Measurements from ENCODE around the gene STAT1. TPM values are rescaled to one million over a fixed set of nuclear protein-coding genes. Genes with fewer than 3 reads are reported as not detected.

The STAT1 gene
- total and polyA plus RNA-seq, 10 of the 15 experiments (the other 5 are each of a cell fraction or from before 2014, with no cell fraction given) = 81.8 to 398 (median 307) TPM

DNA sequence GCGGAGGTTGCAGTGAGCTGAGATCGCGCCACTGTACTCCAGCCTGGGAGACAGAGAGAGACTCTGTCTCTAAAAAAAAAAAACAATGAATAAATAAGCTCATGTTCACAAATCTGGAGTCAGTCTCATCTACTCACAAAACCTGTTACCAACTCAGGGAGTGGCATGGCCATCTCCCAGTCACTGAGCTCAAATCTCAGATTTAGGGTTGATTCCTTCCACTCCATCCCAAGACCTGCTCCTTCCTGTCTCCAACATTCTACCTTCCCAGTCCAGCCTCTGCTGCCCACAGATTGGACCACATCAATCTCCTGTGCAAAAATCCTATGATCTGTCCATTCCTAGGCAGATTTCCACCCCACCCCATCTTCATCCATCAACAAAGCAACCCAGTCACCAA, 1.6 kb downstream of the STAT1 start (continued):
- TF ChIP-seq KAT2A (conservative IDR thresholded peaks at IDR 0.05; ENCODE audit: control insufficient read depth, low read depth, low read length) (no peak), ZSCAN29 (IDR thresholded peaks at IDR 0.05) (no peak), WRNIP1 (IDR thresholded peaks at IDR 0.05; ENCODE audit: borderline replicate concordance, low read depth, low read length) (0 out of 2 replicates have a peak, but pooled peaks have one; percentile 36), NBN (IDR thresholded peaks at IDR 0.05) (no peak), HCFC1 (IDR thresholded peaks at IDR 0.05; ENCODE audit: low read length) (no peak), POLR2A (IDR thresholded peaks at IDR 0.05; ENCODE audit: low read depth, low read length) (peak; percentile 71)

GRCh38 chr2:191010887-191011885, 2.8 kb downstream of the STAT1 start:
- in situ Hi-C loops (cut with MboI) (no loop called here), intact Hi-C loops (cut with micrococcal nuclease; ENCODE audit: unreplicated experiment) (loop anchor here (1.0 to 5.0 kb wide), 2 partner anchors 9 to 129 kb away; partner anchors contain the start of gene GLS)
- RAD21 ChIA-PET (ENCODE audit: unreplicated experiment) = interaction anchor here (0.5 to 3.1 kb wide), 9 partner anchors 8 to 160 kb away, joined by 3 to 12 read pairs (median 4); no protein-coding TSS in a partner anchor
- POLR2A ChIA-PET = interaction anchor here (0.5 to 5.7 kb wide), 12 partner anchors 9 to 164 kb away, joined by 3 to 75 read pairs (median 9); no protein-coding TSS in a partner anchor
- peaks cover 3% of the 10 kb centered on the region; the same call in 2 of the 3 replicates for H3K9me3 ChIP-seq (replicated peaks; ENCODE audit: control insufficient read depth, insufficient read depth, low read length)
- peak overlapping the region; percentile 19 for H3K9ac ChIP-seq (ENCODE audit: control insufficient read depth, insufficient read depth, low read length)
- no peaks in the 10 kb centered on the region for H3K27me3 ChIP-seq (replicated peaks in 1 of 2; ENCODE audit: control insufficient read depth in 2 of 2, insufficient read depth in 2 of 2, low read length in 1 of 2)
- ATAC-seq = peak; percentile 0; the same call in 1 of the 3 replicates
- no peak for DNase-seq (ENCODE audit: low read depth, low spot score)
- no peak for FAIRE-seq
- H2AFZ ChIP-seq (ENCODE audit: control insufficient read depth, low read depth, low read length) = no peak overlapping the region
- H3K79me2 ChIP-seq (ENCODE audit: control insufficient read depth, insufficient read depth, low read length) = peaks cover 83% of the 10 kb centered on the region
- CTCF ChIA-PET = interaction anchor here (0.6 to 2.1 kb wide), 6 partner anchors 11 to 122 kb away, joined by 3 to 6 read pairs (median 4); no protein-coding TSS in a partner anchor
- SMC1A ChIA-PET (ENCODE audit: uncharacterized antibody, unreplicated experiment) = interaction anchor here (0.7 to 3.8 kb wide), 17 partner anchors 8 to 161 kb away, joined by 3 to 23 read pairs (median 7); no protein-coding TSS in a partner anchor
- H3K4me3 ChIP-seq = peak overlapping the region; percentile 92
- peak overlapping the region; percentile 81 for H3K4me2 ChIP-seq (ENCODE audit: control insufficient read depth, insufficient read depth)
- peaks cover 10% of the 10 kb centered on the region for H4K20me1 ChIP-seq (ENCODE audit: control insufficient read depth, insufficient read depth)
- H3K36me3 ChIP-seq (ENCODE audit: control insufficient read depth in 2 of 2, insufficient read depth in 2 of 2, low read length in 1 of 2) = peaks cover 8 to 45% of the 10 kb centered on the region in 2 experiments
- peaks cover 18% of the 10 kb centered on the region for H3K4me1 ChIP-seq (ENCODE audit: control insufficient read depth, insufficient read depth, low read length)
- 88% methylated on average over 14 of the region's 14 CpGs for WGBS (ENCODE audit: insufficient coverage, insufficient replicate concordance, low lambda C conversion rate, missing lambda C conversion rate)
- no peak overlapping the region for H3K27ac ChIP-seq (ENCODE audit: control insufficient read depth, insufficient read depth)
- BruUV-seq (replicated peaks) = no TSS peak
- peak; percentile 83 for TF ChIP-seq POLR2A (IDR thresholded peaks at IDR 0.05; ENCODE audit: low read depth, low read length)
- no peak for TF ChIP-seq CBX5 (IDR thresholded peaks at IDR 0.05; ENCODE audit: low read depth)
- peak; percentile 16; the same call in 1 of the 2 replicates for TF ChIP-seq BACH1 (IDR thresholded peaks at IDR 0.05; ENCODE audit: borderline replicate concordance)
- TF ChIP-seq, protein P1, sequence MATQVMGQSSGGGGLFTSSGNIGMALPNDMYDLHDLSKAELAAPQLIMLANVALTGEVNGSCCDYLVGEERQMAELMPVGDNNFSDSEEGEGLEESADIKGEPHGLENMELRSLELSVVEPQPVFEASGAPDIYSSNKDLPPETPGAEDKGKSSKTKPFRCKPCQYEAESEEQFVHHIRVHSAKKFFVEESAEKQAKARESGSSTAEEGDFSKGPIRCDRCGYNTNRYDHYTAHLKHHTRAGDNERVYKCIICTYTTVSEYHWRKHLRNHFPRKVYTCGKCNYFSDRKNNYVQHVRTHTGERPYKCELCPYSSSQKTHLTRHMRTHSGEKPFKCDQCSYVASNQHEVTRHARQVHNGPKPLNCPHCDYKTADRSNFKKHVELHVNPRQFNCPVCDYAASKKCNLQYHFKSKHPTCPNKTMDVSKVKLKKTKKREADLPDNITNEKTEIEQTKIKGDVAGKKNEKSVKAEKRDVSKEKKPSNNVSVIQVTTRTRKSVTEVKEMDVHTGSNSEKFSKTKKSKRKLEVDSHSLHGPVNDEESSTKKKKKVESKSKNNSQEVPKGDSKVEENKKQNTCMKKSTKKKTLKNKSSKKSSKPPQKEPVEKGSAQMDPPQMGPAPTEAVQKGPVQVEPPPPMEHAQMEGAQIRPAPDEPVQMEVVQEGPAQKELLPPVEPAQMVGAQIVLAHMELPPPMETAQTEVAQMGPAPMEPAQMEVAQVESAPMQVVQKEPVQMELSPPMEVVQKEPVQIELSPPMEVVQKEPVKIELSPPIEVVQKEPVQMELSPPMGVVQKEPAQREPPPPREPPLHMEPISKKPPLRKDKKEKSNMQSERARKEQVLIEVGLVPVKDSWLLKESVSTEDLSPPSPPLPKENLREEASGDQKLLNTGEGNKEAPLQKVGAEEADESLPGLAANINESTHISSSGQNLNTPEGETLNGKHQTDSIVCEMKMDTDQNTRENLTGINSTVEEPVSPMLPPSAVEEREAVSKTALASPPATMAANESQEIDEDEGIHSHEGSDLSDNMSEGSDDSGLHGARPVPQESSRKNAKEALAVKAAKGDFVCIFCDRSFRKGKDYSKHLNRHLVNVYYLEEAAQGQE (IDR thresholded peaks at IDR 0.05; ENCODE audit: low read depth, low read length) = no peak
- TF ChIP-seq MYB (IDR thresholded peaks at IDR 0.05; ENCODE audit: borderline replicate concordance, low read depth, low read length) = no peak
- TF ChIP-seq, protein P2, sequence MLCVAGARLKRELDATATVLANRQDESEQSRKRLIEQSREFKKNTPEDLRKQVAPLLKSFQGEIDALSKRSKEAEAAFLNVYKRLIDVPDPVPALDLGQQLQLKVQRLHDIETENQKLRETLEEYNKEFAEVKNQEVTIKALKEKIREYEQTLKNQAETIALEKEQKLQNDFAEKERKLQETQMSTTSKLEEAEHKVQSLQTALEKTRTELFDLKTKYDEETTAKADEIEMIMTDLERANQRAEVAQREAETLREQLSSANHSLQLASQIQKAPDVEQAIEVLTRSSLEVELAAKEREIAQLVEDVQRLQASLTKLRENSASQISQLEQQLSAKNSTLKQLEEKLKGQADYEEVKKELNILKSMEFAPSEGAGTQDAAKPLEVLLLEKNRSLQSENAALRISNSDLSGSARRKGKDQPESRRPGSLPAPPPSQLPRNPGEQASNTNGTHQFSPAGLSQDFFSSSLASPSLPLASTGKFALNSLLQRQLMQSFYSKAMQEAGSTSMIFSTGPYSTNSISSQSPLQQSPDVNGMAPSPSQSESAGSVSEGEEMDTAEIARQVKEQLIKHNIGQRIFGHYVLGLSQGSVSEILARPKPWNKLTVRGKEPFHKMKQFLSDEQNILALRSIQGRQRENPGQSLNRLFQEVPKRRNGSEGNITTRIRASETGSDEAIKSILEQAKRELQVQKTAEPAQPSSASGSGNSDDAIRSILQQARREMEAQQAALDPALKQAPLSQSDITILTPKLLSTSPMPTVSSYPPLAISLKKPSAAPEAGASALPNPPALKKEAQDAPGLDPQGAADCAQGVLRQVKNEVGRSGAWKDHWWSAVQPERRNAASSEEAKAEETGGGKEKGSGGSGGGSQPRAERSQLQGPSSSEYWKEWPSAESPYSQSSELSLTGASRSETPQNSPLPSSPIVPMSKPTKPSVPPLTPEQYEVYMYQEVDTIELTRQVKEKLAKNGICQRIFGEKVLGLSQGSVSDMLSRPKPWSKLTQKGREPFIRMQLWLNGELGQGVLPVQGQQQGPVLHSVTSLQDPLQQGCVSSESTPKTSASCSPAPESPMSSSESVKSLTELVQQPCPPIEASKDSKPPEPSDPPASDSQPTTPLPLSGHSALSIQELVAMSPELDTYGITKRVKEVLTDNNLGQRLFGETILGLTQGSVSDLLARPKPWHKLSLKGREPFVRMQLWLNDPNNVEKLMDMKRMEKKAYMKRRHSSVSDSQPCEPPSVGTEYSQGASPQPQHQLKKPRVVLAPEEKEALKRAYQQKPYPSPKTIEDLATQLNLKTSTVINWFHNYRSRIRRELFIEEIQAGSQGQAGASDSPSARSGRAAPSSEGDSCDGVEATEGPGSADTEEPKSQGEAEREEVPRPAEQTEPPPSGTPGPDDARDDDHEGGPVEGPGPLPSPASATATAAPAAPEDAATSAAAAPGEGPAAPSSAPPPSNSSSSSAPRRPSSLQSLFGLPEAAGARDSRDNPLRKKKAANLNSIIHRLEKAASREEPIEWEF (IDR thresholded peaks at IDR 0.05; ENCODE audit: insufficient replicate concordance, low read depth, low read length) = no peak
- peak; percentile 67; the same call in 2 of the 3 replicates for TF ChIP-seq POU2F2 (IDR thresholded peaks at IDR 0.05; ENCODE audit: borderline replicate concordance, low read depth, low read length)

All from GM12878 (cell line).